Cardiac muscle cell (in vitro differentiated cells and primary cell): ENCODE data around the gene TBC1D5. TPM values are rescaled to one million over a fixed set of nuclear protein-coding genes. Genes with fewer than 3 reads are reported as not detected.
"Not testable (repeated sequence)": the region's sequence is repeated elsewhere in the genome, so short reads cannot be mapped to it uniquely, and the experiment has no call there.

Experiments used
- DNase-seq, 2 donors: peaks; one replicate each; pipeline versions ENCODE4 v3.0.0 to v3.0.0-alpha.2; 2010 to 2017; ENCODE audit warnings: low read depth in 1 of 2, low spot score in 1 of 2
- H3K27ac ChIP-seq: fragments of 200-600 bp; sonication (generic); 2 replicates; pipeline ENCODE4 v1.5.1; 2016
- H3K27me3 ChIP-seq: fragments of 200-600 bp; sonication (generic); 2 replicates; pipeline ENCODE4 v1.6.0; 2016; ENCODE audit warnings: control low read depth
- H3K36me3 ChIP-seq: fragments of 200-600 bp; sonication (generic); 2 replicates; pipeline ENCODE4 v1.5.1; 2016; ENCODE audit warnings: control low read depth
- H3K4me1 ChIP-seq: fragments of 200-600 bp; sonication (generic); 2 replicates; pipeline ENCODE4 v1.8.1; 2017; ENCODE audit warnings: low read depth, mild to moderate bottlenecking, mixed run types
- H3K4me3 ChIP-seq: fragments of 200-600 bp; sonication (generic); 2 replicates; pipeline ENCODE4 v1.5.1; 2016; ENCODE audit warnings: mild to moderate bottlenecking
- H3K9me3 ChIP-seq: fragments of 200-600 bp; sonication (generic); 2 replicates; pipeline ENCODE4 v1.5.1; 2017; ENCODE audit warnings: low read depth, mild to moderate bottlenecking, control low read depth
- CTCF ChIP-seq: IDR thresholded peaks from 2 replicates; pipeline ENCODE4 v1.5.1; 2012; ENCODE audit warnings: low read depth, mild to moderate bottlenecking, low read length
- polyA plus RNA-seq: library from polyadenylated mRNA; unstranded; fragments of >200 nt; fragmentation: Nextera tagmentation; extraction: Ambion mirVana; gene quantifications from 2 replicates; pipeline ENCODE4 v1.2.1, GENCODE V29; 2016
- total RNA-seq: library from RNA; depleted of rRNA; stranded (reverse); fragments of >200 nt; gene quantifications from 2 replicates; pipeline ENCODE4 v1.2.3, GENCODE V29; 2016

The TBC1D5 gene
- total and polyA plus RNA-seq, 2 experiments from 2014 or later: 34.5 to 66.6 TPM

- no peak for TF ChIP-seq CTCF
- no peak for DNase-seq
Observed at GRCh38 chr3:17737591-17737990, 4.8 kb downstream of the TBC1D5 start.

GRCh38 chr3:17735362-17735761 is 7.1 kb downstream of the TBC1D5 start:
- H3K4me3 ChIP-seq, H3K9me3 ChIP-seq: not testable (repeated sequence)

More at GRCh38 chr3:17737591-17737990, 4.8 kb downstream of the TBC1D5 start:
- Histone ChIP-seq H3K4me1 (peaks cover 21% of the 10 kb centered on the region), H3K9me3 (no peaks in the 10 kb centered on the region), H3K27ac (no peak overlapping the region), H3K4me3 (no peak overlapping the region), H3K36me3 (no peaks in the 10 kb centered on the region), H3K27me3 (no peaks in the 10 kb centered on the region)

GRCh38 chr3:17733768-17734167 is 8.7 kb downstream of the TBC1D5 start:
- no peaks in the 10 kb centered on the region for H3K9me3 ChIP-seq
- DNase-seq: no peak
- TF ChIP-seq CTCF: no peak
- H3K4me1 ChIP-seq: peaks cover 12% of the 10 kb centered on the region
- no peaks in the 10 kb centered on the region for H3K36me3 ChIP-seq
- no peaks in the 10 kb centered on the region for H3K27me3 ChIP-seq
- H3K27ac ChIP-seq: no peak overlapping the region
- no peak overlapping the region for H3K4me3 ChIP-seq

More at GRCh38 chr3:17735362-17735761, 7.1 kb downstream of the TBC1D5 start:
- H3K27me3 ChIP-seq, DNase-seq, H3K27ac ChIP-seq, H3K36me3 ChIP-seq: not testable (repeated sequence)
- peaks cover 16% of the 10 kb centered on the region for H3K4me1 ChIP-seq

- Histone ChIP-seq H3K36me3 (no peaks in the 10 kb centered on the region), H3K27me3 (no peaks in the 10 kb centered on the region), H3K27ac (no peak overlapping the region), H3K4me1 (peaks cover 12% of the 10 kb centered on the region), H3K9me3 (no peaks in the 10 kb centered on the region), H3K4me3 (no peak overlapping the region)
- no peak for DNase-seq
- no peak for TF ChIP-seq CTCF
Observed at GRCh38 chr3:17733215-17733614, 9.2 kb downstream of the TBC1D5 start.

- no peaks in the 10 kb centered on the region for H3K9me3 ChIP-seq
- H3K4me1 ChIP-seq: peaks cover 5% of the 10 kb centered on the region
- H3K27me3 ChIP-seq: no peaks in the 10 kb centered on the region
- DNase-seq: peak; percentile 54 to 78
- H3K4me3 ChIP-seq: no peak overlapping the region
- H3K27ac ChIP-seq: peak overlapping the region; percentile 40
- H3K36me3 ChIP-seq: no peaks in the 10 kb centered on the region
- no peak for TF ChIP-seq CTCF
Observed at GRCh38 chr3:17730318-17730967, 12.0 kb downstream of the TBC1D5 start.

GRCh38 chr3:17726313-17726712 is 16.1 kb downstream of the TBC1D5 start:
- no peaks in the 10 kb centered on the region for H3K9me3 ChIP-seq
- no peak overlapping the region for H3K27ac ChIP-seq
- TF ChIP-seq CTCF: no peak
- H3K27me3 ChIP-seq: no peaks in the 10 kb centered on the region
- no peaks in the 10 kb centered on the region for H3K36me3 ChIP-seq
- peaks cover 5% of the 10 kb centered on the region for H3K4me1 ChIP-seq
- no peak overlapping the region for H3K4me3 ChIP-seq
- no peak for DNase-seq

GRCh38 chr3:17725844-17726243 is 16.6 kb downstream of the TBC1D5 start:
- not testable (repeated sequence) for H3K4me3 ChIP-seq, DNase-seq, H3K4me1 ChIP-seq, H3K27ac ChIP-seq, H3K27me3 ChIP-seq, H3K36me3 ChIP-seq, H3K9me3 ChIP-seq
